ENCODE measurements around the gene OPCML. TPM values are rescaled to one million over a fixed set of nuclear protein-coding genes. Genes with fewer than 3 reads are reported as not detected.

OPCML gene
- total RNA-seq, 4 donors from 2014 or later: not detected

- 39% methylated on average over 6 to 7 of the region's 7 CpGs for WGBS, 2 donors (ENCODE audit: low coverage in 1 of 2)
- in situ Hi-C loops (cut with MboI; ENCODE audit: low pct_ligation_motif_present in 1 of 4, low pct_unique_long_range_greater_than_20kb in 1 of 4, low sequenced_read_pairs in 3 of 4): no loop called here
- H3K36me3 ChIP-seq: no peaks in the 10 kb centered on the region
Observed at GRCh38 chr11:133291780-133292179, 240.5 kb downstream of the OPCML start.

GRCh38 chr11:133285359-133285758 is 246.9 kb downstream of the OPCML start:
- no peaks in the 10 kb centered on the region for H3K9me3 ChIP-seq
- 77 to 79% methylated on average over 6 of the region's 6 CpGs for WGBS, 2 donors (ENCODE audit: low coverage in 1 of 2)
- no peak overlapping the region for H3K4me3 ChIP-seq
- intact Hi-C loops (cut with DNase I; ENCODE audit: low total_unique reads): loop anchor here (10.0 kb wide), 1 partner anchor 699 kb away; no protein-coding TSS in a partner anchor
- H3K27ac ChIP-seq: no peak overlapping the region
- in situ Hi-C loops (cut with MboI; ENCODE audit: low pct_ligation_motif_present in 1 of 4, low pct_unique_long_range_greater_than_20kb in 1 of 4, low sequenced_read_pairs in 3 of 4): no loop called here
- no peak for DNase-seq
- H3K36me3 ChIP-seq: no peaks in the 10 kb centered on the region
- no peaks in the 10 kb centered on the region for H3K27me3 ChIP-seq
- H3K4me1 ChIP-seq: no peaks in the 10 kb centered on the region
- no peak for TF ChIP-seq POLR2A (IDR thresholded peaks at IDR 0.05)
- TF ChIP-seq EP300 (IDR thresholded peaks at IDR 0.05; ENCODE audit: low read depth): no peak
- TF ChIP-seq POLR2AphosphoS5 (IDR thresholded peaks at IDR 0.05): no peak
- no peak for TF ChIP-seq CTCF (IDR thresholded peaks at IDR 0.05)

More at GRCh38 chr11:133291780-133292179, 240.5 kb downstream of the OPCML start:
- TF ChIP-seq POLR2A (IDR thresholded peaks at IDR 0.05) (no peak), POLR2AphosphoS5 (IDR thresholded peaks at IDR 0.05) (peak in 2 of 3 donors; percentile 35 to 58), EP300 (IDR thresholded peaks at IDR 0.05; ENCODE audit: low read depth) (no peak)
- intact Hi-C loops (cut with DNase I; ENCODE audit: low total_unique reads): loop anchor here (5.0 kb wide), 1 partner anchor 1904 kb away; no protein-coding TSS in a partner anchor
- no peak for DNase-seq
- Histone ChIP-seq H3K4me3 (no peak overlapping the region), H3K4me1 (no peaks in the 10 kb centered on the region), H3K27ac (peak overlapping the region in 1 of 4 donors; percentile 7), H3K9me3 (no peaks in the 10 kb centered on the region), H3K27me3 (peaks cover 4% of the 10 kb centered on the region)

- in situ Hi-C loops (cut with MboI; ENCODE audit: low pct_ligation_motif_present in 1 of 4, low pct_unique_long_range_greater_than_20kb in 1 of 4, low sequenced_read_pairs in 3 of 4) (no loop called here), intact Hi-C loops (cut with DNase I; ENCODE audit: low total_unique reads) (loop anchor here (10.0 kb wide), 1 partner anchor 701 kb away; no protein-coding TSS in a partner anchor)
- no peak for TF ChIP-seq POLR2AphosphoS5 (IDR thresholded peaks at IDR 0.05)
- no peak for TF ChIP-seq EP300 (IDR thresholded peaks at IDR 0.05; ENCODE audit: low read depth)
- no peak for TF ChIP-seq CTCF (IDR thresholded peaks at IDR 0.05)
- no peak for TF ChIP-seq POLR2A (IDR thresholded peaks at IDR 0.05)
- no peak for DNase-seq
- 79 to 82% methylated on average over 9 of the region's 9 CpGs for WGBS, 2 donors (ENCODE audit: low coverage in 1 of 2)
- no peaks in the 10 kb centered on the region for H3K27me3 ChIP-seq
- H3K36me3 ChIP-seq: no peaks in the 10 kb centered on the region
- H3K4me1 ChIP-seq: no peaks in the 10 kb centered on the region
- H3K4me3 ChIP-seq: no peak overlapping the region
- H3K27ac ChIP-seq: no peak overlapping the region
- no peaks in the 10 kb centered on the region for H3K9me3 ChIP-seq
Observed at GRCh38 chr11:133284156-133284555, 248.1 kb downstream of the OPCML start.

GRCh38 chr11:133277886-133278285 is 254.4 kb downstream of the OPCML start:
- WGBS, 2 donors (ENCODE audit: low coverage in 1 of 2): 93% methylated on average over 2 to 5 of the region's 5 CpGs
- in situ Hi-C loops (cut with MboI; ENCODE audit: low pct_ligation_motif_present in 1 of 4, low pct_unique_long_range_greater_than_20kb in 1 of 4, low sequenced_read_pairs in 3 of 4) (no loop called here), intact Hi-C loops (cut with DNase I; ENCODE audit: low total_unique reads) (no loop called here)
- Histone ChIP-seq H3K4me1 (no peaks in the 10 kb centered on the region), H3K27me3 (no peaks in the 10 kb centered on the region), H3K36me3 (no peaks in the 10 kb centered on the region), H3K27ac (no peak overlapping the region), H3K4me3 (no peak overlapping the region), H3K9me3 (no peaks in the 10 kb centered on the region)
- no peak for DNase-seq
- TF ChIP-seq EP300 (IDR thresholded peaks at IDR 0.05; ENCODE audit: low read depth) (no peak), POLR2AphosphoS5 (IDR thresholded peaks at IDR 0.05) (no peak), CTCF (IDR thresholded peaks at IDR 0.05) (no peak), POLR2A (IDR thresholded peaks at IDR 0.05) (no peak)

All from transverse colon (tissue), 4 donors.